HEK293 (cell line): ENCODE data around the gene NPHP4.
A peak's percentile ranks its signal among the peaks of the same experiment; 100 is the strongest.

Experiments used
- CTCF ChIA-PET: fragments of 350-600 bp; formaldehyde crosslinking; extraction: SDS; loops from one replicate; lab custom pipeline; 2021; ENCODE audit warnings: antibody characterized with exemption; lab: Yijun Ruan, JAX
- POLR2A ChIA-PET: fragments of 300-600 bp; formaldehyde crosslinking; extraction: SDS; loops from one replicate; lab custom pipeline; 2020; ENCODE audit warnings: antibody characterized with exemption, inconsistent platforms; lab: Yijun Ruan, JAX
- H3K27ac ChIP-seq: fragments of 200-500 bp; sonication (Bioruptor generic); 2 replicates; pipeline ENCODE4 v1.5.1; 2014; ENCODE audit warnings: low read depth, low read length, control low read depth, inconsistent platforms; ENCODE audit errors: extremely low read depth
- H3K36me3 ChIP-seq, 2 experiments: fragments of 200-500 bp in 1 of 2; sonication (Bioruptor generic) in 1 of 2; 1 replicate in 1 of 2; 2 replicates in 1 of 2; pipeline ENCODE4 v1.5.1; 2014 to 2017; ENCODE audit warnings: inconsistent platforms in 2 of 2, low read length in 2 of 2; ENCODE audit not compliant: control insufficient read depth in 2 of 2, insufficient read depth in 1 of 2
- H3K4me1 ChIP-seq: fragments of 200-500 bp; sonication (Bioruptor generic); 2 replicates; pipeline ENCODE4 v1.5.1; 2014; ENCODE audit warnings: mild to moderate bottlenecking, low read length, inconsistent platforms; ENCODE audit not compliant: control insufficient read depth, insufficient read depth
- H3K4me3 ChIP-seq: 2 replicates; pipeline ENCODE4 v1.5.1; 2011; ENCODE audit warnings: low read depth, mild to moderate bottlenecking, control low read depth, low read length, moderate library complexity
- H3K9me3 ChIP-seq: fragments of 200-500 bp; sonication (Bioruptor generic); 2 replicates; pipeline ENCODE4 v1.5.1; 2014; ENCODE audit warnings: low read depth, low read length, inconsistent platforms; ENCODE audit not compliant: control insufficient read depth, insufficient read depth
- CTCF ChIP-seq: fragments of 450-650 bp; formaldehyde crosslinking; IDR thresholded peaks from 2 replicates; pipeline ENCODE4 v1.5.1; 2016; ENCODE audit warnings: missing biosample characterization, missing genetic modification characterization
- EGR2 ChIP-seq: fragments of 450-650 bp; formaldehyde crosslinking; IDR thresholded peaks from 2 replicates; pipeline ENCODE4 v1.5.1; 2016; ENCODE audit warnings: low read depth, missing biosample characterization, missing genetic modification characterization
- MYNN ChIP-seq: fragments of 450-650 bp; formaldehyde crosslinking; IDR thresholded peaks from 2 replicates; pipeline ENCODE4 v1.5.1; 2016; ENCODE audit warnings: missing biosample characterization, missing genetic modification characterization, borderline replicate concordance
- OSR2 ChIP-seq: fragments of 450-650 bp; formaldehyde crosslinking; IDR thresholded peaks from 2 replicates; pipeline ENCODE4 v1.5.1; 2016; ENCODE audit warnings: missing biosample characterization, missing genetic modification characterization
- ZBTB7A ChIP-seq: fragments of 450-650 bp; formaldehyde crosslinking; IDR thresholded peaks from 2 replicates; pipeline ENCODE4 v1.5.1; 2016; ENCODE audit warnings: low read depth, missing biosample characterization, missing genetic modification characterization
- ZFHX2 ChIP-seq: fragments of 450-650 bp; formaldehyde crosslinking; conservative IDR thresholded peaks from 2 replicates; pipeline ENCODE4 v1.5.1; 2016; ENCODE audit warnings: missing biosample characterization, missing genetic modification characterization
- ZNF280D ChIP-seq: fragments of 450-650 bp; formaldehyde crosslinking; IDR thresholded peaks from 2 replicates; pipeline ENCODE4 v1.5.1; 2016; ENCODE audit warnings: missing biosample characterization, missing genetic modification characterization
- ZNF37A ChIP-seq: fragments of 450-650 bp; IDR thresholded peaks from 2 replicates; pipeline ENCODE4 v1.5.1; 2018; ENCODE audit warnings: missing biosample characterization, missing genetic modification characterization
- ZNF513 ChIP-seq: fragments of 450-650 bp; IDR thresholded peaks from 2 replicates; pipeline ENCODE4 v1.5.1; 2018; ENCODE audit warnings: missing biosample characterization, missing genetic modification characterization
- ZNF560 ChIP-seq: fragments of 450-650 bp; formaldehyde crosslinking; IDR thresholded peaks from 2 replicates; pipeline ENCODE4 v1.5.1; 2017; ENCODE audit warnings: missing biosample characterization, missing genetic modification characterization, borderline replicate concordance
- ZNF664 ChIP-seq: fragments of 450-650 bp; formaldehyde crosslinking; IDR thresholded peaks from 2 replicates; pipeline ENCODE4 v1.5.1; 2016; ENCODE audit warnings: missing biosample characterization, missing genetic modification characterization
- ZNF704 ChIP-seq: fragments of 450-650 bp; formaldehyde crosslinking; IDR thresholded peaks from 2 replicates; pipeline ENCODE4 v1.5.1; 2016; ENCODE audit warnings: missing biosample characterization, missing genetic modification characterization
- ZNF792 ChIP-seq: fragments of 450-650 bp; formaldehyde crosslinking; IDR thresholded peaks from 2 replicates; pipeline ENCODE4 v1.5.1; 2016; ENCODE audit warnings: missing biosample characterization, missing genetic modification characterization
- ZSCAN5A ChIP-seq: fragments of 450-650 bp; formaldehyde crosslinking; IDR thresholded peaks from 2 replicates; pipeline ENCODE4 v1.5.1; 2016; ENCODE audit warnings: missing biosample characterization, missing genetic modification characterization

NPHP4 gene

GRCh38 chr1:5837976-5838653, 154.1 kb downstream of the NPHP4 start (continued):
- TF ChIP-seq CTCF = no peak
- TF ChIP-seq ZBTB7A = no peak
- TF ChIP-seq ZNF792 = no peak
- TF ChIP-seq MYNN = no peak
- no peak for TF ChIP-seq ZNF280D (tag by site-specific recombination)
- TF ChIP-seq ZNF704 (tag by site-specific recombination) = no peak

- POLR2A ChIA-PET = no interaction called here
- CTCF ChIA-PET = interaction anchor here (0.5 to 1.1 kb wide), 2 partner anchors 11 to 611 kb away, joined by 3 to 4 read pairs; no protein-coding TSS in a partner anchor
- no peak overlapping the region for H3K27ac ChIP-seq
Measured at GRCh38 chr1:5836776-5837440, 155.3 kb downstream of the NPHP4 start.

GRCh38 chr1:5835179-5835562, 157.1 kb downstream of the NPHP4 start:
- Histone ChIP-seq H3K4me3 (no peak overlapping the region), H3K36me3 (no peaks in the 10 kb centered on the region), H3K4me1 (no peaks in the 10 kb centered on the region), H3K9me3 (no peaks in the 10 kb centered on the region)
- ChIA-PET CTCF (no interaction called here), POLR2A (no interaction called here)
- no peak for TF ChIP-seq ZNF513 (tag by site-specific recombination)
- no peak for TF ChIP-seq ZSCAN5A (tag by site-specific recombination)
- no peak for TF ChIP-seq ZNF560 (tag by site-specific recombination)
- TF ChIP-seq ZNF664 (tag by site-specific recombination) = no peak
- TF ChIP-seq OSR2 (tag by site-specific recombination) = no peak
- TF ChIP-seq, all 188 proteins: peak for 0
- H3K27ac ChIP-seq = no peak overlapping the region

More at GRCh38 chr1:5836776-5837440, 155.3 kb downstream of the NPHP4 start:
- TF ChIP-seq ZNF37A (tag by site-specific recombination) = no peak
- TF ChIP-seq EGR2 (tag by site-specific recombination) = peak; percentile 65
- TF ChIP-seq ZFHX2 (tag by site-specific recombination) = peak; percentile 39; the same call in 1 of the 2 replicates
- Histone ChIP-seq H3K9me3 (no peaks in the 10 kb centered on the region), H3K4me3 (no peak overlapping the region), H3K4me1 (no peaks in the 10 kb centered on the region), H3K36me3 (no peaks in the 10 kb centered on the region)
